ENCODE data around the gene CPAMD8.

Gene CPAMD8

DNA sequence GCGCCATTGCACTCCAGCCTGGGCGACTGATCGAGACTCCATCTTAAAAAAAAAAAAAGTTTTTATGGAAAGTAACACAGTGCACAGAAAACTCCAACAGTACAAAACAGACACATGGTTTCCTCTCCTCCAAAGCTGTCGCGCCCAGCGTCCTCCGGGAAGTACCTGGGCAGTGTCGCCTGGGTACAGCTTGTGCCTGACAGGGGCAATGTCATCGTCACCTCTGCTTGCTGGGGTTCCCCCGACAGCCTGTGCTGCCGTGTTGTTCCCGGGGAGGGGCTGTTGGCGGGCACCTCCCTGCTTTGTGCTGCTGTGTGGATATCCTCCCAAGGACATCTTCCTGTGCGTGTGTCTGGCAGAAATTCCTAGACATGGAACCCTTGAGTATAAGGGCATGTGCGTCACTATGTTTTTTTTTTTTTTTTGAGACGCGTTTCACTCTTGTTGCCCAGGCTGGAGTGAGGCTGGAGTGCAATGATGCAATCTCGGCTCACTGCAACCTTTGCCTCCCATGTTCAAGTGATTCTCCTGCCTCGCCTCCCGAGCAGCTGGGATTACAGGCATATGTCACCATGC lies 140.2 kb downstream of the CPAMD8 start:
- DNase-seq (ENCODE audit: extremely low spot score): no peak

DNA sequence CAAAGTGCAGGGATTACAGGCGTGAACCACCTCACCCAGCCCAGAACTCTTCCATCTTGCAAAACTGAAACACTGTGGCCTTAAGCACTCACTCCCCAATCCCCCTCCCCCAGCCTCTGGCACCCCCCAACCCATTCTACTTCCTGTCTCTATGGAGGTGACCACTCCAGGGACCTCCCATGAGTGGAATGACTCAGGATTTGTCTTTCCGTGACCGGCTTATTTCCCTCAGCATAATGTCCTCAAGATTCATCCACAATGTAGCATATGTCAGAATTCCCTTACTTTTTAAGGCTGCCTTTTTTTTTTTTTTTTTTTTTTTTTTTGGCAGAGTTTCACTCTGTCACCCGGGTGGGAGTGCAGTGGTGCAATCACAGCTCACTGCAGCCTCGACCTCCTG lies 141.4 kb downstream of the CPAMD8 start:
- POLR2A ChIA-PET: no interaction called here
- TF ChIP-seq, protein P1, sequence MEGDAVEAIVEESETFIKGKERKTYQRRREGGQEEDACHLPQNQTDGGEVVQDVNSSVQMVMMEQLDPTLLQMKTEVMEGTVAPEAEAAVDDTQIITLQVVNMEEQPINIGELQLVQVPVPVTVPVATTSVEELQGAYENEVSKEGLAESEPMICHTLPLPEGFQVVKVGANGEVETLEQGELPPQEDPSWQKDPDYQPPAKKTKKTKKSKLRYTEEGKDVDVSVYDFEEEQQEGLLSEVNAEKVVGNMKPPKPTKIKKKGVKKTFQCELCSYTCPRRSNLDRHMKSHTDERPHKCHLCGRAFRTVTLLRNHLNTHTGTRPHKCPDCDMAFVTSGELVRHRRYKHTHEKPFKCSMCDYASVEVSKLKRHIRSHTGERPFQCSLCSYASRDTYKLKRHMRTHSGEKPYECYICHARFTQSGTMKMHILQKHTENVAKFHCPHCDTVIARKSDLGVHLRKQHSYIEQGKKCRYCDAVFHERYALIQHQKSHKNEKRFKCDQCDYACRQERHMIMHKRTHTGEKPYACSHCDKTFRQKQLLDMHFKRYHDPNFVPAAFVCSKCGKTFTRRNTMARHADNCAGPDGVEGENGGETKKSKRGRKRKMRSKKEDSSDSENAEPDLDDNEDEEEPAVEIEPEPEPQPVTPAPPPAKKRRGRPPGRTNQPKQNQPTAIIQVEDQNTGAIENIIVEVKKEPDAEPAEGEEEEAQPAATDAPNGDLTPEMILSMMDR (IDR thresholded peaks at IDR 0.05; ENCODE audit: control extremely low read depth, extremely low read depth, low read depth, missing control alignments): no peak
- DNase-seq (ENCODE audit: extremely low spot score): no peak
- CTCF ChIA-PET: no interaction called here

More for the DNA sequence above, 140.2 kb downstream of the CPAMD8 start:
- ChIA-PET CTCF (no interaction called here), POLR2A (no interaction called here)
- TF ChIP-seq, protein P1 (IDR thresholded peaks at IDR 0.05; ENCODE audit: control extremely low read depth, extremely low read depth, low read depth, missing control alignments): no peak

DNA sequence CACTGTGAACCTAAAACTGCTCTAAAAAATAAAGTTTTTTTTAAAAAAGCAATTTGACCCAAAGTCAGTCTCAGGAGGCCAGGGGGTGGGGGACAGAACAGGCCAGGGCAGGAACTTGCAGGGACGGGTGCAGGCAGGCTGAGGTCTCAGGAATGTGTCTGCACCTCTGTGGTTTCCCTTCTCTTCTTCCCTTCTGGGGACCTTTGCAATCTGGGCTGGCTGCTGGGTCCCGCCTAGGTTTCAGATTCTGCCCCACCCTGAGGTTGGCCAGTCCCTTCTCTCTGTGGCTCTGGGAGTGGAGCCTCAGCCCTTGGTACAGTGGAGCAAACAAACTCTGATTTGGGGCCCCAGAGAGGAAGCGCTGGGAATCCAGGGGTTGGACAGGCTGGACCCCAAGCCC lies 143.1 kb downstream of the CPAMD8 start:
- ChIA-PET POLR2A (no interaction called here), CTCF (no interaction called here)
- no peak for DNase-seq (ENCODE audit: extremely low spot score)
- TF ChIP-seq, protein P1 (IDR thresholded peaks at IDR 0.05; ENCODE audit: control extremely low read depth, extremely low read depth, low read depth, missing control alignments): no peak

DNA sequence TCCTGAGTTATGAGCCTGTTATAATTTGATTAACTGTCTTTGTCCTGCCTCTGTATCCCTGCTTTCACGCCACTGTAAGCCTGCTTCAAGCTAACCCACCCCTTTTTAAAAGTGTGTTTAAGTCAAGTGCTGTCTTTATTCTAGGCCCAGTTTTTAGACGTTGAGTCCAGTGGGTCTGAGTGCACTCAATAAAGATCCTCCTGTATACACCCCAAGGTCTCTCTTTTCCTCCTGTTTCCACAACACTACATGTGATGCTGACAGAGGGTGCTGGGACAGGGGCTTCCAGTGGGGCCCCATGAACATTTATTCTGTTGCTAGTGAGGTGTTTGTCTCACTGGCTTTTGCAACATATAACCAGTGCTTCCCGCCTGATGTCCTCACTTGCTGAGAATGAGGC lies 144.5 kb downstream of the CPAMD8 start:
- ChIA-PET POLR2A (no interaction called here), CTCF (no interaction called here)
- DNase-seq (ENCODE audit: extremely low spot score): no peak
- TF ChIP-seq, protein P1 (IDR thresholded peaks at IDR 0.05; ENCODE audit: control extremely low read depth, extremely low read depth, low read depth, missing control alignments): no peak

DNA sequence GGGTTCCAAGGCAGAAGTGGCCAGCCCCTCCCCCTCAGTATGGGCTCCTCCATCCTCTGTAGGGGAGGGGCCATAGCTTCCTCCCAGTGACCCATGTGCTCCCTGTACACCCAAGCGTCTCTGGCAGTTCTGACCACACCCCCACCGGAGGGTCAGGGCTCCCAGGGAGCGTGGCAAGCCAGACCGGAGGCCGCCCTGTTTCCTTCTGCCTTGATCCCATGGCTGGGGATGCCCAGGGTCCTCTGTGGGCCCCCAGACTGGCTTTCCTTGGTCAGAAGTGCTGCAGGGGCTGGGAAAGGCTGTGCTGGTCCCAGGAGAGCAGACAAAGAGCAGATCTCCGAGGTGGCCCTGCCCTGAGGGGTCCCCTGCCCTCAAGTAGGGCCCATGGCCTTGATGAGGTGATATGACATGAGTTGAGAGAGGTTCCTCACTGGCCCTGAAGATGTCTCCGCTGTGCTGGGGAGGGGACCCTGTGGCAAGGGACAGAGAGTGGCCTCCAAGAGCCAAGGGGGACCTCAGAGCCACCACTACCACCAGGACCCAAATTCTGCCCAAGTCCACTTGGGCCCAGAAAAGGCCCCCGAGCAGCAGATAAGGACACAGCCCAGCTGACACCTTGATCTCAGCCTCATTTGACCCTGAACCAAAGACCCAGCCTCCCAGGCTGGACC lies 145.6 kb downstream of the CPAMD8 start:
- TF ChIP-seq, protein P1 (IDR thresholded peaks at IDR 0.05; ENCODE audit: control extremely low read depth, extremely low read depth, low read depth, missing control alignments): no peak
- ChIA-PET CTCF (interaction anchor here (1.0 kb wide), 1 partner anchor 12 kb away, joined by 3 read pairs; no protein-coding TSS in a partner anchor), POLR2A (no interaction called here)
- DNase-seq (ENCODE audit: extremely low spot score): no peak

DNA sequence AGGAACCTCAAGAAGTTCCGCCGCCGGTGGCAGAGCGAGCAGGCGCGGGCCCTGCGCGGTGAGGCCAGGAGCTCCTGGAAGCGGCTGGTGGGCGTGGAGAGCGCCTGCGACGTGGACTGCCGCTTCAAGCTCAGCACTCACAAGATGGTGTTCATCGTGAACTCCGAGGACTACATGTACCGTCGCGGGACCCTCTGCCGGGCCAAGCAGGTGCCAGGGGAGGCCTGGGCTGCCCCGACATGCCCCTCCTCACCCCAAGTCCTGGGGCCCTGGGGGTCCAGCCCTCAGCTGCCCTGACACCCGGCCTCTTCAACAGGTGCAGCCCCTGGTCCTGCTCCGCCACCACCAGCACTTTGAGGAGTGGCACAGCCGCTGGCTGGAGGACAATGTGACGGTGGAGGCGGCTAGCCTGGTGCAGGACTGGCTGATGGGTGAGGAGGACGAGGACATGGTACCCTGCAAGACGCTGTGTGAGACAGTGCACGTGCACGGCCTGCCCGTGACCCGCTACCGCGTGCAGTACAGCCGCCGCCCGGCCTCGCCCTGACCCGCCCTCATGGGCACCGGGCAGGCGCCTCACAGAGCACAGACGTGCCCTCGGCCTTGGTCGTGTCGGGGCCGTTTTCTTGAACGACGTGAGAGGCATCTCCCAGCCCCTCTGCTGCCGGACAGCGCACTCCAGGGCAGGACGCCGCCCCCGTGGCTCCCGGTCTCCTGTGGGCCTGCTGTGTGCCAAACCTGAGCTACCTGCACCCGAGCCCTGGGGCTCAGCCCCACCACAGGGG lies 148.2 kb downstream of the CPAMD8 start:
- POLR2A ChIA-PET: no interaction called here
- CTCF ChIA-PET: interaction anchor here (1.4 kb wide), 1 partner anchor 17 kb away, joined by 5 read pairs; no protein-coding TSS in a partner anchor
- DNase-seq (ENCODE audit: extremely low spot score): no peak
- TF ChIP-seq, protein P1 (IDR thresholded peaks at IDR 0.05; ENCODE audit: control extremely low read depth, extremely low read depth, low read depth, missing control alignments): no peak

Measured in GM10248 (cell line).